HepG2 (cell line): Measurements from ENCODE around the gene CFAP92. TPM values are rescaled to one million over a fixed set of nuclear protein-coding genes. Genes with fewer than 3 reads are reported as not detected.
"Not testable (repeated sequence)": the region's sequence is repeated elsewhere in the genome, so short reads cannot be mapped to it uniquely, and the experiment has no call there.

Experiments
- ATAC-seq: fragments of 200-7000 bp; cut with Tn5 transposase; 3 replicates; pipeline ENCODE4 v1.9.1; 2020; ENCODE audit warnings: mild to moderate bottlenecking, moderate library complexity
- BruUV-seq: library from RNA; stranded (reverse); fragments of 400-500 nt; replicated peaks from 2 replicates; lab custom pipeline; 2021; lab: Mats Ljungman, UMichigan
- CTCF ChIA-PET: fragments of 300-600 bp; formaldehyde crosslinking; extraction: SDS; loops from one replicate; lab custom pipeline; 2021; ENCODE audit warnings: low total read pairs, inconsistent platforms, low intra/inter-chr PET ratio; lab: Yijun Ruan, JAX
- POLR2A ChIA-PET: fragments of 350-600 bp; sonication (Branson Sonifier 250); formaldehyde crosslinking; loops from one replicate; lab custom pipeline; 2020; ENCODE audit warnings: antibody characterized with exemption, inconsistent platforms; lab: Yijun Ruan, JAX
- DNase-seq: peaks from one replicate; pipeline ENCODE4 v3.0.0-alpha.2; 2015; ENCODE audit warnings: low spot score
- FAIRE-seq: peaks from 3 replicates; lab custom pipeline; 2011; peaks lifted over from hg19 to GRCh38; lab: Jason Lieb, UNC
- H2AFZ ChIP-seq: one replicate; pipeline ENCODE4 v1.6.1; 2011; ENCODE audit warnings: low read length, inconsistent platforms
- H3K27ac ChIP-seq: fragments of 300-600 bp; 3 replicates; pipeline ENCODE4 v1.8.0; 2011; ENCODE audit warnings: mixed run types, mild to moderate bottlenecking, mixed read lengths, low read length, inconsistent platforms; ENCODE audit not compliant: insufficient read depth; ENCODE audit errors: extremely low read length
- H3K27me3 ChIP-seq, 2 experiments: fragments of 200-600 bp in 1 of 2; 2 replicates in 1 of 2; 3 replicates in 1 of 2; pipeline versions ENCODE4 v1.6.0 to v1.8.0; 2011; ENCODE audit warnings: low read length in 2 of 2, mild to moderate bottlenecking in 2 of 2, moderate library complexity in 2 of 2, inconsistent platforms in 1 of 2; ENCODE audit not compliant: insufficient read depth in 2 of 2, control insufficient read depth in 1 of 2
- H3K36me3 ChIP-seq, 2 experiments: fragments of 200-600 bp in 1 of 2; replicated peaks in 1 of 2; 2 replicates in 1 of 2; 3 replicates in 1 of 2; pipeline versions ENCODE4 v1.5.1 to v1.8.0; 2011; ENCODE audit warnings: low read length in 2 of 2, inconsistent platforms in 1 of 2; ENCODE audit not compliant: insufficient read depth in 2 of 2, control insufficient read depth in 1 of 2
- H3K4me1 ChIP-seq: 2 replicates; pipeline ENCODE4 v1.5.1; 2012; ENCODE audit warnings: low read length, inconsistent platforms; ENCODE audit not compliant: insufficient read depth
- H3K4me2 ChIP-seq: 2 replicates; pipeline ENCODE4 v1.6.0; 2011; ENCODE audit warnings: low read depth, low read length, inconsistent platforms
- H3K4me3 ChIP-seq, 3 experiments: fragments of 200-600 bp in 1 of 3; sonication (generic), shearing (Covaris generic) in 1 of 3; replicated peaks in 1 of 3; 2 replicates each; pipeline ENCODE4 v1.5.1; 2011 to 2016; ENCODE audit warnings: low read length in 3 of 3, inconsistent platforms in 2 of 3, low read depth in 2 of 3, mild to moderate bottlenecking in 2 of 3, control low read depth in 1 of 3, mixed read lengths in 1 of 3; ENCODE audit not compliant: insufficient read depth in 1 of 3
- H3K79me2 ChIP-seq: one replicate; pipeline ENCODE4 v1.6.1; 2011; ENCODE audit warnings: low read length, inconsistent platforms; ENCODE audit not compliant: insufficient read depth
- H3K9ac ChIP-seq: 2 replicates; pipeline ENCODE4 v1.6.0; 2011; ENCODE audit warnings: mild to moderate bottlenecking, low read depth, low read length, inconsistent platforms; ENCODE audit not compliant: insufficient read depth
- H3K9me3 ChIP-seq: 2 replicates; pipeline ENCODE4 v1.5.1; 2012; ENCODE audit warnings: mild to moderate bottlenecking, low read length
- H4K20me1 ChIP-seq: 2 replicates; pipeline ENCODE4 v1.6.0; 2011; ENCODE audit warnings: inconsistent platforms, mild to moderate bottlenecking, low read length, moderate library complexity; ENCODE audit not compliant: insufficient read depth
- GZF1 ChIP-seq: sonication (generic); formaldehyde crosslinking; IDR thresholded peaks from 2 replicates; pipeline ENCODE4 v1.5.1; 2020; ENCODE audit warnings: mild to moderate bottlenecking, missing genetic modification reagents
- HOXA9 ChIP-seq: sonication (generic); formaldehyde crosslinking; IDR thresholded peaks from 2 replicates; pipeline ENCODE4 v1.8.1; 2022; ENCODE audit warnings: missing genetic modification reagents, mild to moderate bottlenecking, moderate library complexity, borderline replicate concordance
- KAT7 ChIP-seq: IDR thresholded peaks from 2 replicates; pipeline ENCODE4 v1.6.1; 2018; ENCODE audit warnings: borderline replicate concordance, missing compliant biosample characterization
- MAZ ChIP-seq, 2 experiments: sonication (generic) in 1 of 2; formaldehyde crosslinking in 1 of 2; IDR thresholded peaks; 2 replicates each; pipeline versions ENCODE4 v1.5.0 to v1.6.1; 2012 to 2020; ENCODE audit warnings: low read depth in 2 of 2, mild to moderate bottlenecking in 2 of 2, borderline replicate concordance in 1 of 2, improper control_type of control experiment in 1 of 2, low read length in 1 of 2, missing genetic modification reagents in 1 of 2, moderate library complexity in 1 of 2
- SALL1 ChIP-seq: sonication (generic); formaldehyde crosslinking; IDR thresholded peaks from 2 replicates; pipeline ENCODE4 v1.8.0; 2022; ENCODE audit warnings: mild to moderate bottlenecking, missing genetic modification reagents
- TCF7 ChIP-seq: sonication (generic); IDR thresholded peaks from 2 replicates; pipeline ENCODE4 v1.6.1; 2016; ENCODE audit warnings: antibody characterized with exemption, low read depth
- ZC3H4 ChIP-seq: sonication (generic); formaldehyde crosslinking; IDR thresholded peaks from 2 replicates; pipeline ENCODE4 v1.4.0; 2020; ENCODE audit warnings: missing genetic modification reagents, borderline replicate concordance
- ZNF468 ChIP-seq: sonication (generic); formaldehyde crosslinking; IDR thresholded peaks from 2 replicates; pipeline ENCODE4 v1.8.0; 2022; ENCODE audit warnings: mild to moderate bottlenecking, moderate library complexity, missing genetic modification reagents
- ZNF496 ChIP-seq: sonication (generic); formaldehyde crosslinking; IDR thresholded peaks from 2 replicates; pipeline ENCODE4 v1.8.1; 2023; ENCODE audit warnings: mild to moderate bottlenecking, moderate library complexity, missing genetic modification reagents; ENCODE audit not compliant: insufficient replicate concordance
- ZNF550 ChIP-seq: sonication (generic); formaldehyde crosslinking; IDR thresholded peaks from 2 replicates; pipeline ENCODE4 v1.4.0; 2020; ENCODE audit warnings: mild to moderate bottlenecking, missing genetic modification reagents, borderline replicate concordance
- ZNF691 ChIP-seq: sonication (generic); formaldehyde crosslinking; IDR thresholded peaks from 2 replicates; pipeline ENCODE4 v1.4.0; 2020; ENCODE audit warnings: missing genetic modification reagents, low read depth, mild to moderate bottlenecking, borderline replicate concordance
- ZNF773 ChIP-seq: sonication (generic); formaldehyde crosslinking; IDR thresholded peaks from 2 replicates; pipeline ENCODE4 v1.4.0; 2020; ENCODE audit warnings: missing genetic modification reagents, borderline replicate concordance
- ZNF784 ChIP-seq: sonication (generic); formaldehyde crosslinking; IDR thresholded peaks from 2 replicates; pipeline ENCODE4 v1.5.1; 2020; ENCODE audit warnings: missing genetic modification reagents, mild to moderate bottlenecking, borderline replicate concordance
- ZSCAN29 ChIP-seq: sonication (generic); formaldehyde crosslinking; conservative IDR thresholded peaks from 2 replicates; pipeline ENCODE4 v1.4.0; 2020; ENCODE audit warnings: mild to moderate bottlenecking, missing genetic modification reagents
- WGBS: methylation state at CpG from one replicate; pipeline ENCODE4 v1.1.6; 2017; ENCODE audit warnings: low lambda C conversion rate; 5-methylcytosine and 5-hydroxymethylcytosine counted together
- in situ Hi-C: cut with HindIII; loops from 2 replicates; pipeline ENCODE4 v1.10.0; 2017; ENCODE audit warnings: low pct_unique_long_range_greater_than_20kb; ENCODE audit not compliant: extremely low pct_ligation_motif_present
- intact Hi-C: fragments of 100-400 bp; cut with micrococcal nuclease; formaldehyde crosslinking; loops from one replicate; pipeline ENCODE4 v1.10.0; 2022; ENCODE audit not compliant: unreplicated experiment
- polyA plus RNA-seq, 8 experiments: library from polyadenylated mRNA; depleted of rRNA in 3 of 8; stranded (reverse) in 7 of 8; unstranded in 1 of 8; fragments of >200 nt; fragmentation: Illumina TruSeq in 4 of 8; extraction: Trizol in 4 of 8; gene quantifications; 2 replicates each; pipeline versions ENCODE4 v1.2.1 to v1.2.3, GENCODE V29; 2011 to 2016; ENCODE audit warnings: low read depth in 4 of 8, missing spikeins in 1 of 8, mixed read lengths in 1 of 8; ENCODE audit not compliant: insufficient read depth in 1 of 8
- total RNA-seq, 5 experiments: library from RNA; depleted of rRNA; stranded (reverse); fragments of >200 nt; fragmentation: Illumina TruSeq; extraction: Trizol; gene quantifications; 2 replicates each; pipeline ENCODE4 v1.2.3, GENCODE V29; 2016; ENCODE audit warnings: low read depth in 1 of 5

Gene CFAP92
- total and polyA plus RNA-seq, 2 of the 13 experiments (the other 11 are each of a cell fraction or from before 2014, with no cell fraction given), result 0.18 to 0.46 TPM

DNA sequence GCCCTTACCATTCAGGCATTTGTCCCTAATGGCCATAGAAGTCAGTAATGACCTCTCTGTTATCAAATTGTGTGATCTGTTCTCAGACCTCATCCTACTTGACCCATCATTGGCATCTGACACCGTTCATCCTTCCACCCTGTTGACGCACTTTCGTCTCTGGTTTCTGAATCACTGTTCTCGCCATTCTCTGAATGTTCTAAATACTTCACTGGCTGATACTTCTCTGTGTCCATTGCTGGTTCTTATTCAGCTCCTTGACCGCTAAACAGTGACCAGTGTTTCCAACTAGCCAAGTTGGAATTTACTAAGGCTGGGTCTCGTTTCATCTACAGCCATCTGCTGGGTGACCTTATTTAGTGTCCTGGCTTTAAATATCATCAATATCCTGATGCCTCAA, 112.3 kb downstream of the CFAP92 start:
- CTCF ChIA-PET, result no interaction called here
- no peaks in the 10 kb centered on the region for H3K9me3 ChIP-seq
- peaks cover 34% of the 10 kb centered on the region for H3K4me1 ChIP-seq
- peaks cover 48% of the 10 kb centered on the region for H3K79me2 ChIP-seq
- no peak overlapping the region for H3K9ac ChIP-seq
- intact Hi-C loops, result no loop called here
- POLR2A ChIA-PET, result no interaction called here
- H3K27ac ChIP-seq, result no peak overlapping the region
- WGBS, result 93% methylated on average over 6 of the region's 6 CpGs
- DNase-seq (no peak), ATAC-seq (no peak)
- no peak for TF ChIP-seq ZNF496 (CRISPR knock-in tag)
- TF ChIP-seq ZSCAN29 (CRISPR knock-in tag), result no peak
- TF ChIP-seq SALL1 (CRISPR knock-in tag), result no peak
- no peak for TF ChIP-seq ZC3H4
- TF ChIP-seq GZF1 (CRISPR knock-in tag), result no peak
- TF ChIP-seq MAZ (IDR thresholded peaks at IDR 0.05; ENCODE audit: borderline replicate concordance, low read depth, low read length), result no peak
- no peak for TF ChIP-seq MAZ (CRISPR knock-in tag; IDR thresholded peaks at IDR 0.05; ENCODE audit: low read depth)
- no peak for TF ChIP-seq ZNF691 (CRISPR knock-in tag)
- no peak for TF ChIP-seq ZNF550 (CRISPR knock-in tag)
- no peak for TF ChIP-seq ZNF773 (CRISPR knock-in tag)
- TF ChIP-seq KAT7, result no peak
- TF ChIP-seq ZNF468 (CRISPR knock-in tag), result no peak
- TF ChIP-seq HOXA9 (CRISPR knock-in tag), result no peak
- TF ChIP-seq ZNF784 (CRISPR knock-in tag), result no peak
- TF ChIP-seq TCF7, result no peak
- TF ChIP-seq, all 625 proteins: peak for 0
- Histone ChIP-seq H2AFZ (no peak overlapping the region), H3K4me2 (peak overlapping the region; percentile 93; the same call in 1 of the 2 replicates), H3K4me3 (no peak overlapping the region), H4K20me1 (no peaks in the 10 kb centered on the region), H3K27me3 (no peaks in the 10 kb centered on the region; a peak in 1 of 5 replicates), H3K36me3 (peaks cover 0 to 23% of the 10 kb centered on the region in 2 experiments; a peak in 3 of 5 replicates)
- in situ Hi-C loops, result no loop called here
- FAIRE-seq, result no peak
- BruUV-seq, result no TSS peak

DNA sequence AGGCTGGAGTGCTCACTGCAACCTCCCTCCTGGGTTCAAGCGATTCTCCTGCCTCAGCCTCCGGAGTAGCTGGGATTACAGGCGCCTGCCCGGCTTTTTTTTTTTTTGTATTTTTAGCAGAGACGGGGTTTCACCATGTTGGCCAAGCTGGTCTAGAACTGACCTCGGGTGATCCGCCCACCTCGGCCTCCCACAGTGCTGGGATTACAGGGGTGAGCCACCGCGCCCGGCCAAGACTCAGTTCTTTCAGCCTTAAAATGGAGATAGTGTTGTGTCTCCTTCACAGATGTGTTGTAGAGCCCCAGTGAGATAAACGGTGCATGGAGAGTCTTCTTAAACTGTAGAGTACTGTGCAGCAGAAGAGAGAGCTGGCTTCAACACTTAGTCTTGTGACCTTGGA, 113.4 kb downstream of the CFAP92 start:
- POLR2A ChIA-PET, H3K9me3 ChIP-seq, CTCF ChIA-PET, intact Hi-C loops, FAIRE-seq, in situ Hi-C loops, H3K27me3 ChIP-seq, H2AFZ ChIP-seq, H4K20me1 ChIP-seq, BruUV-seq, DNase-seq, ATAC-seq: not testable (repeated sequence)
- Histone ChIP-seq H3K27ac (peak overlapping the region; percentile 79), H3K79me2 (peaks cover 48% of the 10 kb centered on the region), H3K9ac (peak overlapping the region; percentile 95), H3K36me3 (peaks cover 0 to 21% of the 10 kb centered on the region in 2 experiments; a peak in 3 of 5 replicates), H3K4me2 (peak overlapping the region; percentile 93), H3K4me3 (peak overlapping the region; percentile 94 to 95 (median 94)), H3K4me1 (peaks cover 40% of the 10 kb centered on the region)
- WGBS, result 25% methylated on average over 12 of the region's 12 CpGs
